Activated CD4-positive, alpha-beta T cell treated with anti-CD3 and anti-CD28 coated beads, Interleukin-2, amount 50 U/mL, for 4 hours (primary cell): ENCODE data around the gene FOXP4.

Experiments used
- DNase-seq, 2 experiments: peaks; one replicate each; pipeline ENCODE4 v3.0.0-alpha.2; 2020

The FOXP4 gene

DNA sequence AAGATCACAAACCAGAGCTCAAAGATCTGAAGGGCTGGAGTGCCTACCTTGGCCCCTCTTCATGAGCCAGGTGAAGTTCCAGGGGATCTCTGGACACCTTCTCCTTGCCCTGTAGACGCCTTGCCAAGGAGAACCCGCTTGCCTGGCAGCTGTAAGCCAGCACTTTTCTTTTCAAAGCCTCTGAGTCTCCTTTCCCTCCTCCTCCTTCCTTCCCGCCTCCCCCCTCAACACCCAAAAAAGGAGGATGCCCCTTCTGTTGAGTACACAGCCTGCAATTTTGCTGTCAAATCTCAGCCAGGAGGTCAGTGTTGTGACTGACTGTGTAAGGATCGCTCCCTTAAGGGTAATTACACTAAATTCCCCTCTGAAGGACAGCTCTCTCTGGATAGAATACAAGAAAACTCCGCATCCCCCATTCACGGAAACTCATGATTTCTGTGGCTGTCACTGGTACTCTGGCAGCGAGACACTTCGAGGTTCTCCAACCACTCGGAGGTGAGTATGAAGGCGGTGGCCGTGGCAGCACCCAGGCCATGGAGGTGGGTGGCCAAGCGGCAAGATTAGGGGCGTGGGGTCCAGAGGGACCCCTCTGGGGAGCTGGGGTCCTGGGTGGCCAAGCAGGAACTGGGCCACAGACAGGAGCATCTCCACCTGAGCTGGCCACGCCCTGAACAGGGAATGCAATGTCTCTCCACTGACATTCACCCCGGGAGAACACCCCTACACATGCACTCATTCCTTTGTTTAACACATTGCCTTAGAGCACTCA lies 23.2 kb upstream of the FOXP4 start:
- DNase-seq = no peak

- no peak for DNase-seq
Measured at GRCh38 chr6:41523915-41524633, 22.1 kb upstream of the FOXP4 start.

- DNase-seq = no peak
Measured at GRCh38 chr6:41524634-41525011, 21.6 kb upstream of the FOXP4 start.

DNA sequence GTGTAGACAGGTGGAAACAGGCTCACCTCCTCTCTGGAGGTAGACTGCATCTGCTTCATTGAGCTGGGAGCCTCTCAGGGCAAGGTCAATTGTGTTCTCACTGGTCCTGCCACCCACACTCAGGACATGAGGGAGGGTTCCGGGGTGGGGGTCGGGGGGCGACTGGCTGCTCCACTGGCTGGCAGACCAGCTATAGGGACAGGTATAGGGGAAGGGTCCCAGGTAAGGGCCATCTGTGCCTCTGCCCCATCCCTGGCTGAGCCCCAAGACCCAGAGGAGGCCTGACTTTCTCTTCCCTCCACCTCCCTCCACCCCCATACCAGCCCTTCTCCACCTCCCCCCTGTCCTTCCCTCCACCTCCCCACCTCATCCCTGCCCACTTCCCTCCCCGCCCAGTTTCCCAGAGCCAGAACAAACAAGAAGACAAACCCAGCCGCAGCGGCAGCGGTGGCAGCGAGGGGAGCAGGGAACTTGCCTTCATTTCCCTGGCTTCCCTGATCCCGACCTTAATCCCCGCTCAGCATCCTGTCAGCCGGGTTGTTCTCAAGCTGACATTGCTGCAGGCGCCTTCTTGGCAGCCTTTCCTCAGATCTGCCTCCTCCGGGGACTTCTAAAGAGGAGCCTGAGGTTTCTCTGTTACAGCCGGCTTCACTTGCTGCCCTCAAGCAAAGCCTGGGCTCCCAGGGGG lies 18.3 kb upstream of the FOXP4 start:
- no peak for DNase-seq

- DNase-seq = no peak
Measured at GRCh38 chr6:41528409-41528963, 17.7 kb upstream of the FOXP4 start.

DNA sequence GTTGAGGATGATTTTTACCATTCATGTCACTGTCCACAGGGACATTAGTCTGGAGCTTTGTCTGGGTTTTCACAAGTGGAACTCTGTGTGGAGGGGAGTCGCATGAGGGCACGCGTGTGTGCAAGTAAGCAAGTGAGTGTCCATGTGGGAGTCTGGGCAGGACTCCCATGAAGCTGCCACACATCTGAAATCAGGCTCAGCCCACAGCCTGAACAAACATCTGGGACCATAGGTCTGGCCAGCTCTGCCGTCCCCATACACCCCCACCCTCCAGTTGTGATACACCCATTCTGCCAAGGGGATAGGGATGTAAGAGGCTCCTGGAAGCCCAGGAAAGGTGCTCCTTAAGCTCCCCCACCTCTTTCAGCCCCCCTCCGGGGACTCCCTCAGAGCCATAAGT lies 17.1 kb upstream of the FOXP4 start:
- no peak for DNase-seq

GRCh38 chr6:41529970-41530369 lies 16.2 kb upstream of the FOXP4 start:
- DNase-seq = no peak

DNA sequence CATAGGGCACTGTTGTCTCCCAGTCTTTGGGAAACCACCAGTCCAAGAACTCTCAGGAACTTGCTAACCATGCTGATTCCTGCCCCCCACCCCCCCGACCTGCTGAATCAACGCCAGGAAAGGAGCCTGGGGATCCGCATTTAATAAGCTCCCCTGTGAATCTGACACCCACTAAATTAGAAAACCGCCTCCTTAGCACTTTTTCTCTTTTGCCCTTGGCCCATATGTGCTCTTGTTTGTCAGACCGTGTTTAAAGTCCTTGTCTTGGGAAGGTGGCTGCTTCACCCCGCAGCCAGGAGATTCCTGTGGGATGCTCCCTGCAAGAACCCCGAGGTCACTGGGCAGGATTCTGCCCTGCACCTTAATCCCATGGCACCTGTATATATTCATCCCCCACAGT lies 15.7 kb upstream of the FOXP4 start:
- no peak for DNase-seq

DNA sequence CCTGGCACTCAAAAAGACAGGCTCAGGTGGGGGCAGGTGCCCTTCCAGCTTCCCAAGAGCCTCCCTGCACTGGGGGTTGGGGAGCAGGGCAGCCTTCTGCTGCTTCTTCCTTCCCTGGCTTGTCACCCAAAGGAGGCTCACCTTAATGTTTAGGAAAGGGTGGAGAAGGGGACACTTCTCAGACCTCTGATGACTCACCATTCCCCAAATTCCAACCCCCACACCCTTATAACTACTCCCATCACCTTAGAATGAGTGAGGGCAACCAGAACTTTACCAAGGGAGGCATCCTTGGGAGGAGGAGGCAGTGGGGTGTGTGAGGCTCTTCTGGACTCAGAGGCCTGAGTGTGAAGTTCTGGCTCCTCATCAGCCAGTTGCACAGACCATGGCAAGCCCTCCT lies 15.2 kb upstream of the FOXP4 start:
- no peak for DNase-seq

- peak; percentile 69 to 73 for DNase-seq
Measured at GRCh38 chr6:41531591-41532582, 14.3 kb upstream of the FOXP4 start.

- DNase-seq = no peak
Measured at GRCh38 chr6:41535766-41536165, 10.4 kb upstream of the FOXP4 start.

DNA sequence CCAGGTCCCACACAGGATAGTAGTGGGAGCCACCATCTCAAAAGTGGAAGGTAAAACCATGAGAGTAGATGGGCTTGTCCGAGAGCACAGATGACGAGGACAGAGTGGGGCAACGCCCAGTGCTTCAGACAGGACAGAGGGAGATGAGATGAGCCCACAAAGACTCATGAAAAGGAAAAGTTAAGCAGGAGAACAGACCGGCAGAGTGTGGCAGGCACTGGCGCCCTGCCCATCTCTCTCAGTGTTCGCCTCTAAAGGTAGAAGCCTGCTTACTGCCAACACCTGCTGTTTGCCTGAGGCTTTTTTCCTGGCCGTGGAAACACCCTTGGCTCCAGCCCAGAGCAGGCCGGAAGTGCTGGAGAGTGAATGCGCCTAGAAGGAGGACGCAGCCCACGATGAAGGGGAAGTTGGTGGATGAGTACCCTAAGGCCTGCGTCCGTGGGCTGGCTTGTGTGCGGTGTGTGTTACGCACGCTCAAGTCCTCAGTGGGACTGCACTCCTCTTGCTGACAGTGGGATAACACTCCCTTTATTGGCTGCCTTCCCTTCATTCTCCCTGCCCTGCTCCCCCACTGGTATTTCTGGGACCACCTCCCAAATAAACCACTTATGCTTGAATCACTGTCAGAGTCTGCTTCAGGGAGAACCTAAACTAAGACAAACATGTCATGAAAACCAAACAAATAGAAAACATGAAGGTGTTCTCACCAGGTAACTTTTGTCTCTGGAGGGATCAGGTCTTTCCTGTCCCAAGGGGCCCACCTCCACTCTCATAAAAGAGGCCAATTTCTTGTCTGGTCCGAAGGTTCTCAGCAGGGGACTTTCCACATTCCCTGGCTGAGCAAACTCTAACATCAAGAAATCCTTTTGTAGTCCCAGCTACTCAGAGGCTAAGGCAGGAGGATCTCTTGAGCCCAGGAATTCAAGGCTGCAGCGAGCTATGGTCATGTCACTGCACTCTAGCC lies 9.1 kb upstream of the FOXP4 start:
- DNase-seq = no peak

- no peak for DNase-seq
Measured at GRCh38 chr6:41538556-41539182, 7.5 kb upstream of the FOXP4 start.

DNA sequence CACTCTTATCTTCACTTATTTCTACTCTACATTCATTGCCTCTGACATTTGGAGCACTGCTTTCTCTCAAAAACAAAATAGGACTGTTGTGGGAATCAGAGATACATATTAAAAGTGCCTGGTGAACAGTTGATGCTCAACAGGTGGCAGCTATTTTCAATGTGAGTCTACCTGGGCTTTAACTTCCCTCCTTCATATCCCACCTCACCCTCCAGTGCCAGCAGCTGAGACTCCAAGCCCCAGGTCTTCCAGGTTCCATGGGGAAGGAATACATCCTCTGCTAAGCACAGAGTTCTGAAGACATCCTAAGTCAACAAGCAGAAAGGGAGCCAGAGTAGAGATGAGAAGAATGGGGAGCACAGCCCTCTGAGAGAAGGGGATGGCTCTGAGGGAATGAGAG lies 7.0 kb upstream of the FOXP4 start:
- DNase-seq = no peak

- no peak for DNase-seq
Measured at GRCh38 chr6:41541364-41541763, 4.8 kb upstream of the FOXP4 start.

GRCh38 chr6:41543087-41543486 lies 3.1 kb upstream of the FOXP4 start:
- no peak for DNase-seq

- DNase-seq = no peak
Measured at GRCh38 chr6:41545247-41545702, 906 bp upstream of the FOXP4 start.

DNA sequence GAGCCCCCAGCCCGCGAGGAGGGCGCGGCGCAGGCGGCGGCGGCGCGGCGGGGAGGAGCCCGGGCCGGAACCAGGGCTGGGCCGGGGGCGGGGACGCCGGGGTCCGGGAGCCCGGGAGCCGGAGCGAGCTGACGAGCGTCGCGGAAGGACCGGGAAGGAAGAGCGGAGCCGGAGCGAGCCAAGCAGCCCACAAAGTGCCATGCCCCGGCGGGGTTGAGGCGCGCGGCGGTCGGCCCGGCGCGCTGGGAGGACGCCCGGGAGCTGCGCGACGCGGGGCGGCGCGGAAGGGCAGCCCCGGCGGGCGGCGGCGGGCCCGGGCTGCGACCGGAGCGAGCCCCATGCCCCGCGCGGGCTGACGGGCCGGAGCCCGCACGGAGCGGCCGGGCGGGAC lies 289 bp downstream of the FOXP4 start:
- no peak for DNase-seq

- DNase-seq = peak in 1 of 2 experiments; percentile 21
Measured at GRCh38 chr6:41546866-41547798, 951 bp downstream of the FOXP4 start.

DNA sequence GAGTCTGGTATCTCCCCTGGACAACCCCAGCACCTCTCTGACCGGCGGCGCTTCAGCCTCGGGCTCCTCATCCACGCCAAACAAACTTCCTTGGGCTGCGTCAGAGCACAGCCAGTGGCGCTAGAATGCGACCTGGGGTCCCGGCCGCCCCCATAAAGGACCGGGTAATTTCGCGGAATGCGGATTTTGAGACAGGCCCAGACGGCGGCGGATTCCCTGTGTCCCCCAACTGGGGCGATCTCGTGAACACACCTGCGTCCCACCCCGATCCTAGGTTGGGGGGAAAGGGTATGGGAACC lies 1.6 kb downstream of the FOXP4 start:
- DNase-seq = no peak
